Esophagus squamous epithelium (tissue), 4 donors: ENCODE data around the gene PPP2R5E.

Experiments used
- POLR2A ChIP-seq, 4 donors: fragments of 450-650 bp; IDR thresholded peaks; one replicate each; pipeline ENCODE4 v1.6.1; 2017; ENCODE audit warnings: antibody characterized with exemption in 4 of 4, mild to moderate bottlenecking in 4 of 4, moderate library complexity in 3 of 4
- TF ChIP-seq, protein P1 (sequence below), 6 experiments: fragments of 450-650 bp in 4 of 6; fragments of 200-600 bp in 2 of 6; sonication (generic) in 2 of 6; IDR thresholded peaks; one replicate each; pipeline ENCODE4 v1.5.1; 2016 to 2019; ENCODE audit warnings: antibody characterized with exemption in 6 of 6, mild to moderate bottlenecking in 4 of 6, moderate library complexity in 4 of 6

DNA sequence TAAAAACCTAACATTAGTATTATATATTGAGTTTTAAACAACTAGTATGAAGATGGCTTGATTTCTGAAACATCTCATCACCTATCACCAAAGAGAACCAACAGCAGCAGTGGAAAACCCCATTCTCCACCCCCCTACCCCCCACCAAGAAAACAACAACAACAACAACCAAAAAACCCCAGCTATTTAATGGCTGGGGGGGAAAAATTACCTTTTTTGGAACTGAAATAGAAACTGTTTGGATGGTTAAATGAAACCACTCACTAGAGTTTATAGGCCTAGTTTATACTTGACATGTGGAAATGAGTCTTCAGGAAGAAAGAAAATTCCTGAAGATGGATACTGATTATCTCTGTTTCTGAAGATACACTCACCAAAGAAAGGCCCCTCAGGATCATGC, 30.3 kb downstream of the PPP2R5E start:
- TF ChIP-seq, protein P1, sequence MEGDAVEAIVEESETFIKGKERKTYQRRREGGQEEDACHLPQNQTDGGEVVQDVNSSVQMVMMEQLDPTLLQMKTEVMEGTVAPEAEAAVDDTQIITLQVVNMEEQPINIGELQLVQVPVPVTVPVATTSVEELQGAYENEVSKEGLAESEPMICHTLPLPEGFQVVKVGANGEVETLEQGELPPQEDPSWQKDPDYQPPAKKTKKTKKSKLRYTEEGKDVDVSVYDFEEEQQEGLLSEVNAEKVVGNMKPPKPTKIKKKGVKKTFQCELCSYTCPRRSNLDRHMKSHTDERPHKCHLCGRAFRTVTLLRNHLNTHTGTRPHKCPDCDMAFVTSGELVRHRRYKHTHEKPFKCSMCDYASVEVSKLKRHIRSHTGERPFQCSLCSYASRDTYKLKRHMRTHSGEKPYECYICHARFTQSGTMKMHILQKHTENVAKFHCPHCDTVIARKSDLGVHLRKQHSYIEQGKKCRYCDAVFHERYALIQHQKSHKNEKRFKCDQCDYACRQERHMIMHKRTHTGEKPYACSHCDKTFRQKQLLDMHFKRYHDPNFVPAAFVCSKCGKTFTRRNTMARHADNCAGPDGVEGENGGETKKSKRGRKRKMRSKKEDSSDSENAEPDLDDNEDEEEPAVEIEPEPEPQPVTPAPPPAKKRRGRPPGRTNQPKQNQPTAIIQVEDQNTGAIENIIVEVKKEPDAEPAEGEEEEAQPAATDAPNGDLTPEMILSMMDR (IDR thresholded peaks at IDR 0.05): no peak
- no peak for TF ChIP-seq POLR2A (IDR thresholded peaks at IDR 0.05)
